CD4-positive, alpha-beta T cell treated with Interleukin-21 for 1 hour (primary cell): Measurements from ENCODE around the gene DNAJB8.

ENCODE experiments used
- DNase-seq: peaks from one replicate; pipeline ENCODE4 v3.0.0-alpha.2; 2020

The DNAJB8 gene

DNA sequence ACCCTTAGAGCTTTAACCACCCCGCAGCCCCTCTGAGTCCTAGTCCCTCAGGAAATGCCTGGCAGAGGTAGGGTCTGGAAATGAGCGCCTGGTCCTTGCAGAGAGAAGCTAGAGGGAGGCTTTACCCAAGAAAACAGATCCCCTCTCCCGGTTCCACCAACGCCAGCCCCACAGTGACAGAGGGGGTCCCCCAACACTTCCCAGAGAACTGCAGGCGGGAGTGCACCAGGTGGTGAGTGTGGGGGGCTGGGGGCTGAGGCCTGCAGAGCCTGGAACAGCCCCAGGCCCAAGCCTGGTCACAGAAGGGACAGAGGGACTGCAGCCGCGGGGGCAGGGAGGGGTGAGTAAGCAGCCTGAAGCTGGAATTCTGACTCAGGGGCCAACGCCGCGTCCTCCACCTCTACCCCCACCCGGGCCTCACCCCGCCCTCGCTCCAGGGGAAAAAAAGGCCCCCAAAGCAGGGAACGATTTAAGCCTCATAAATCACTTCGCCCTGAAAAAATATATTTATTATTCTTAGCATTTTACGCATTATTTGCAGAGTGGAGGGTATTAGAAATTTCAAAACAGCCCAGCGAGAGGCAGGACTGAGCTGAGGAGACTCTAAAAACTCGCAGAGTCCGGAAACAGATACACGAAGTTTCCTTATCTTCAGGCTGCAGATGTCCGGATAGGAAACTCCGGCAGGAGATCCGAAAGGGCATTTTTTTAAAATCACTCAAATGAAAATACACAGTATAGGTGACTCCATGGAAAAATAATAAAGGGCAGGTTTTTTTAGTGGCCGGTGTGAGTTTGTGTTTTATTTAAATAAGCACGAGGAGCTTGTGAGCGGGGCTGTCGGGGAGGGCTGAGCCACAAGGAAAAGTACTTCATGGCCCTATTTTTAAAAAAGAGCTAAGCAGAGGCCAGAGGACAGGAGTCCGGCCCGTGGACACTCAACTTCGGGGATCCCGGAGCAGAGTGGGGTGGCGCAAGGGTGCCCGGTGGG is 16.3 kb upstream of the DNAJB8 start:
- DNase-seq, result no peak

DNA sequence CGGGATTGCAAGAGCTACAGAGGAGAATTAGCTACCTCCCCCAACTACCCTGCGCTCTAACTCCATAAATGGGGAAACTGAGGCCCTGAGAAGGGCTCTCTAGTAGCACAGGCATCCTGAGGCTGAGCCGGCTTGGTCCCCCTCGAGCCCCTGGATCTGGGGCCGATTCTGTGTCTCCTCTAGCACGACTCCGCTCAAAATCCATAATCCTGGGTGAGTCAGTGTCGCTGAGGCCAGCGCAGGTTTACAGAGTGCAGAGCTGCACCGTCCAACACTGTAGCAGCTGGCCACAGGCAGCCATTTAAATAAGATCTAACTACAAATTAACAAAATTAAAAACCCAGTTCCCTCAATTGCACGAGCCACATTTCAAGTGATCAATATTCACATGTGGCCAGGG is 15.5 kb upstream of the DNAJB8 start:
- no peak for DNase-seq

DNA sequence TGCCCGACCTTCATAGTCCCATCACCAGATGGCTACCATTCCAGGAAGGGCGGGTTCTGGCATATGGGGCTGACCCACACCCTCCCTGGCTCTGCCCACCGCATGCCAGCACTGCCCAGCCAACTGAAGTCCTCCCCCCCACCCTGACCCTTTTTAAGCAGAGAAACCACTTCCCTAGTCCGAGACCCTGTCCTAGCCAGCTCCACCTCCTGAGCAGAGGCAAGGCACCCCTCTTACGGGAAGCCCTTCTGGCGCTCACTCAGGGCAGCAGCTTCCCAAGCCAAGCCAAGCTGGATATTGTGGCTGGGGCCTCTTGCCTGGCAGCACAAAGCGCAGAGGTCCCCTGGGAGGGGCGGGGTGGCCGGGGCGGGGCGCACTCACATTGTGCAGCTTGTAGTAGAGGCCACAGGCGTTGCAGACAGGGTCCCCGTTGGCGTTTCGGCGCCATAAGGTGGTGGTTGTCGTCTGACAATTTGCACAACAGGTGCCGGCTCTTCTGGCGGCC is 14.8 kb upstream of the DNAJB8 start:
- no peak for DNase-seq

DNA sequence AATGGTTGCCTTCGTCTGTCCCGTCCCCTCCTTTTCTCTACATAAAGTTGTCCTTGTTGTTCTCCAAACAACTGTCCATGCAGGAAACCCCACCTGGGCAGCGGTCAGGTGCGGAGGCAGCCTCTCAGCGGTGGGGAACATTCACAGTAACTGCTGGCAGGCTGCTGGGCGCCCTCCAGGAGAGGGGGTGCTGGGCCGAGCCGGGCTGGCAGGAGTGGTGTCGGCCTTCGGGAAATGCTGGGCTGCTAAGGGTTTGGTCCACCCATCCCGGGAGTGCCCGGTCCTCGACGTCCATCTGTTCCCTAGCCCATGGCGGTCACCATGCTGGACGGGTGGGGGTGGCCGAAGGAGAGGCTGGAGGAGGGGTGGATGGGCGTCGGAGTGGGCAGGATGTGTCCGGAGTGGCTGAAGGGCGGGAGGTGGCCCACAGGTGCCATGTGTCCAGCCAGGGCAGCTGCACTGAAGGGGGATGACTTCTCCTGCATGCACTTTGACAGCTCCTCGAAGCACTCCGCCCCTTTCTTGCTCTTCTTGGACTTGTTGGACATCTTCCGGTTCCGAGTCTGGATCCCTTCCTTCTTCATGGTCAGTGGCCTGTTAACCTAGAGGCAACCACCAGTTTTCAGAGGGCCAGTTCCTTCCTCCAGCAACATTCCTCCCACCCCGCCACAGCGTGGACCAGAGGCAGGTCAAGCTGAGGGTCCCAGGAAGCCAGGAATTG is 14.2 kb upstream of the DNAJB8 start:
- no peak for DNase-seq

DNA sequence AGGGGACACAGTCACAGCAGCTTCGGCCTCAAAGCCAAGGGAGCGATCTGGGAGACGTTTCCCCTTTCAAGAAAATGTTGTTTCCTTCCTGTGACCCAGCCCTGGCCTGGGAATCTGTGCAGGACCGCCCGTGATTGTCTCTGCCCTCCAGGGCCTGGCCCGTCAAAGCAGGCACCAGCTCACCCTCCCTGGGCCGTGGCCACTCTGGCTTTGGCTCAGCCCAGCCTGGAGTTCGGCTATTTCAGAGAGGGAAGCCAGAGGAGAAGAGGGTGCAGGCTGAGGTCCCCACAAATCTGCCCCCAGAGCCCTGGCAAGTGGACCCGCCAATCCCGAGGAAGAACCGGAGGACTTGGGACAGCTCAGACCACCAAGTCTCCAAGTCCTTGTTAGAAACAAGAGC is 13.6 kb upstream of the DNAJB8 start:
- DNase-seq, result no peak

DNA sequence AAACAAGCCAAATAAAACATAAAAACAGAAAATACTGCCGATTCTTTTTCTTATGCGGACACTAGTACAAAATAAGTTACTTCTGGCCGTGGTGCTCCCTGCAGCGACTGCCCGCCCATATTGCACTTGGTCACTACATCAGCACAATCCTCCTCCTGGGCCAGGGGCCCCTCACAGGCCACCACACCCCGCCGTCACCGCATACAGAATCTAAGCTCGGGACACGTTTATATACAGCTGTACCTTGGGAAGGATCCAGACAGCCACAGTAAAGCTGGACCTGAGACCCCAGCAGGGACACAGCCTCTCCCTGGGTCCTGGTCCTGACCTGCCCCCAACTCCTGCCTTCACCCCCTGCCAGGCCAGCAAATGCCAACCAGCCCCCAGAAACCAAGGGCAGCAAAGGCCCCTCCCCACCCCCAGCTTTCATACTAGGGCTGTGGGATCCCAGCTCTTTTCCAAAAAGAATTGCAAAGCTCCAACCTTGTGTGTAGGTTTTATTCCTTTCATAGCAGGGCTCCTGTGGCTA is 12.9 kb upstream of the DNAJB8 start:
- no peak for DNase-seq

DNA sequence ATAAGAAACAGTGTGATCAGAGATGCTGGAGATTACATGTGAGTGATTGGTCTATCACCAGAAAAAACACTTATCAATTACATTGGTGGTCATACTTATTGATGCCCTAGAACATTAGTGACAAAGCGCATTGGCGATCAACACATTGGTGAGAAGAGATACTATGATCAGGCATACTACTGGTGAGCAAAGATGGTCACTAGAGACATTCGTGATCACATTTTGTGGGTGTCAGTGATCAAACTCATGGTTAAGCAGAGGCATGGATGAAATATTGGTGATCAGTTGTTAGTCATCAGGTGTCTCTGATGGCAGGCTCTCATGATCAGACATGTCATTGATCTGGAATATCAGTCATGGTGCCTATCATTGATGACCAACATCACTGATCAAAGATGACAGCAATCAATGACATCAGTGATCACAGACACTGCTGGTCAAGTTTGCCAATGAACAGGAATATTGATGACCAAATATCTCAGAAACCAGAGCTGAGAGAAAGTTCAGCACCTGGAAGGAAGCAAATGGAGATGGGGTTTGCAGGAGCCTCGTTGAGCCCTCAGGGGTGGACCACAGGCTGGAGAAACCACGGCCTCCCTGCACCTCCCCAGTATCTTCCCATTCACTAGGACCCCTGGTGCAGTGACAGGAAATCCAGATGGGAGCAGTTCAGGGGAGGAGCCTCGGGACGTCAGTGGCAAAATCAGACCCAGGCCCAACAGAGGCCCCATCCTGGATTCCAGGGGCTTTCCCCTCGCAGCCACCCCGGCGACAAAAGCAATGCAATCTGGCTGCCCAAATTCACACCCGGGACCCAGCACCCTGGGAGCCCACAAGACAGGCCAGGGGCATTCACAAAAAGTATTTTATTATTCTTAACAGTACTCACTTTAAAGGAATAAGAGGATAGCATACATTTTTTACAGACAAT is 12.2 kb upstream of the DNAJB8 start:
- no peak for DNase-seq

DNA sequence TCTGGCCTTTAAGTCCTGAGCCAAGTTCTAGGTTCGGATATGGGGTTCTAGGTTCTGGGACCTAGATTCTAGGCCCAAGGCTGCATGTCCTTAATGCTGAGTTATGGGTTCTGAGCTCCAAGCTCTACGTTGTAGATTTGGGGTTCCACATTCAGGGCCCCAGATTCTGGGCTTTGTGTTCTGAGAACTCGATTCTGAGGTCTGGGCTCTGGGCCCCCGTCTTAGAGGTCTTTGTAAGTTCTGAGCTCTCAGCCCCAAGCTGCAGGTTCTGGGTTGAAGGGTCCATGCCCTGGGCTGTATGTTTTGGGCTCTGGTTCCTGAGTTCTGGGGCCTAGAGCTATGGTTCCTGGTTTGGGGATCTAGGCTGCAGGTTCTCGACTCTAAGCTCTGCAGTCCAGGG is 10.0 kb upstream of the DNAJB8 start:
- DNase-seq, result no peak

DNA sequence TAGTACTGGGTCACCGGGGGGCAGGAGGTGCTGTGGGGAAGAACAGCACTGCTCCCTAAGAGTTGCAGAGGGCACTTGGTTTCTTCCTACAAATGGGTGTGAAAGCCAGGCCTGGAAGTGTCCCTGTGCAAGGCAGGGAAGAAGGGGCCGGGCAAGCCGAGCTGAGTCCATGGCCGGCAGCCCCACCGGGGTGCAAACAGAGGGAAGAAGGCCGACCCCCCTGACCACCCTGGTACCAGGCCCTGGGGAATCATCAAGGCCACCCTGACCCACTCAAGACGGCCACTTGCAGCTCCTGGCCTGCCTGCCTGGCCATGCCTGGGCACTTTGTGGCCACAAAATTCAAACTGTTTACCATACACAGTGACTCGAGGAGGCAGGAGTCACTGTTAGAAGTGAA is 8.7 kb upstream of the DNAJB8 start:
- DNase-seq, result no peak

DNA sequence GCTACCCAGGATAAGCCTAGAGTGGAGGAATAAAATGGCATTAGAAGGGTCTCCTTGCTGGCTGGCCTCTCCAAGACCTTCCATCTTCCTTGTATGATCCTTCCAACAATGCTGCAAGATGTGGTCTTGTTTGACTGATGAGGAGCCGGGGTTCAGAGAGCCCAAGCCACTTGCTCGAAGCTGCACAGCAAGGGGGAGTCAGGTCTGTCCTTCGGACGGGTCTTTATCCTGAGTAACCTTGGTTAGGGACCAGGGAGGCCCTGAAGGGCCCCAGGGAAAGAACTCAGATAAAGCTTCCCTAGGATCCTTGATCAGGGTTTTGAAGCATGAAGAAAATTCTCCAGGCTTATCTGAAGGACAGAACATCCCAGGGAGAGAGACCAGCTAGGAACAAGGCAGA is 7.0 kb upstream of the DNAJB8 start:
- DNase-seq, result no peak

DNA sequence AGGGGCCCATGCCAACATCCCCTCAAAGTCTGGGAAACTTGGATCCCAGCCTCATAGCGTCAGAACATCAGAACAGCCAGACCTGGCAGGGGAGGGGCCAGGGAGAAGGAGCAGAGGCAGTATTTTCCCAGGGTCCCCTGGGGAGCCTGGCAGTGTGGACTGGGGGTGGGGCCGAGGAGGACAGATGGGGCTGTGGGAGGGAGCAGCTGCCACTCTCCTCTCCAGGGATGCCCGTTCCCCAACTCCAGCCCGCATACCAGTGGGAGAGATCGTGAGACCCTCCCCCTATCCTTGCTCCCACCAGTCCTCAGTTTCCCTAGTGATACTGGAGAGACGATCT is 6.5 kb upstream of the DNAJB8 start:
- no peak for DNase-seq

DNA sequence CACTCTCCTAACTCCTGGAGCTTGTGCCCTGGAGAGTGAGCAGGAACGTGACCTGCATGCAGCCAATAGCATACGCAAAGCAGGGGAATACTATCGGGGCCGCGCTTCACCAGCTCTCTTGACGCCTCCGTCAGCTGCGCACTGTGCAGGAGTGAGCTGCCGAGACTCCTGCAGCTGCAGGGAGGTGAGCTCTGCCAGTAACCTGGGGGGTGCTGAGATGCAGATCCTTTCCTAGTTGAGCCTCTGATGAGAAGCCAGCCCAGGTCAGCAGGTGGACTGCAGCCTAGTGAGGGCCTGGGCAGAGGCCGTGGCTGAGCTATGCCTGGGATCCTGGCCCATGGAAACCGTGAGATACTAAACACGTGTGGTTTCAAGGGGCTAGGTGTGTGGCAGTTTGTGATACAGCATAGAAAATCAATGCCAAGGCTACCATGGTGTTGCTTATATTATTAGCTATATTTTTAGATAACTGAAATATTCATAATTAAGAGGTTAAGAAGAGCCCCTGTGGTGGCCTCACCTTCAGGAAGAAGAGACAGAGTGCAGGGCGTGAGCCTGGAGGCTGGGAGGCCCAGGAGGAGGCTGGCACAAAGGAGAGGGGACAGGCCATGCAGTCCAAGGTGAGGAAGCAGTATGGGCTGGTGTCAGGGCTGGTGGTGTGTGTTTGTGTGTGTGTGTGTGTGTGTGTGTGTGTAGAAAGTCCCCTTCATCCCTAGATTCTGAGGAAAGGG is 5.9 kb upstream of the DNAJB8 start:
- DNase-seq, result no peak

DNA sequence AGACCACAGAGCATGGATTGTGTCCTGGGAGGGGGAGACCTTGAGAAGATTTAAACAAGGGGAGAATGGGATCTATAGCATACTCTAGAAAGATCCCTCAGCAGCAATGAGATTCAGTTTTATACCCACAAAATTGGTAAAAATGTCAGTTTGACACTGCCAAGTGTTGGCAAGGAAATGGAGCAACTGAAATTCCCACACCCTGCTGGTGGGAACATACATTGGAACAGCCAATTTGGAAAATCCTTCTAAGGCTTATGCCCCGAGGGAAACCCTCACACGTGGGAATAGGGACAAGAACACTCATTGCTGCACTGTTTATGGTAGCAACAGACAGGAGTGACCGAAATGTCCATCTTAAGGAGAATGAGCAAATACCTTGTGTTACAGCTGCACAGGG is 5.0 kb upstream of the DNAJB8 start:
- DNase-seq, result no peak

DNA sequence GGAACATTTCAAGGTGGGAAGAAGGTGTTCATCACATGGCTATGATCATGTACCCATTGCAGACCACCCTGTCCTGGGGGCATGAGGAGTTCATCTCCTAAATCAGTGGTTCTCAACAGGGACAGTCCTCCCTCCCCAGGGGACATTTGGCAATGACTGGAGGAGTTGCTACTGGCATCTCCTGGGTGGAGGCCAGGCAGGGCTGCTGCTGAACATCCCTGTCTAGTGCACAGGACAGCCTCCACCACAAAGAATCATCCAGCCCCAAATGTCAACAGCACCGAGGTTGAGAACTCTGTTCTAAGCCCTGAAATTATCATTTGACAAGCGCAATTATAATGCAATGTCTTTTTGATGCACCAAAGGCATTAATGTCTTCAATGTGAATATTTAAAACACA is 4.4 kb upstream of the DNAJB8 start:
- DNase-seq, result no peak

DNA sequence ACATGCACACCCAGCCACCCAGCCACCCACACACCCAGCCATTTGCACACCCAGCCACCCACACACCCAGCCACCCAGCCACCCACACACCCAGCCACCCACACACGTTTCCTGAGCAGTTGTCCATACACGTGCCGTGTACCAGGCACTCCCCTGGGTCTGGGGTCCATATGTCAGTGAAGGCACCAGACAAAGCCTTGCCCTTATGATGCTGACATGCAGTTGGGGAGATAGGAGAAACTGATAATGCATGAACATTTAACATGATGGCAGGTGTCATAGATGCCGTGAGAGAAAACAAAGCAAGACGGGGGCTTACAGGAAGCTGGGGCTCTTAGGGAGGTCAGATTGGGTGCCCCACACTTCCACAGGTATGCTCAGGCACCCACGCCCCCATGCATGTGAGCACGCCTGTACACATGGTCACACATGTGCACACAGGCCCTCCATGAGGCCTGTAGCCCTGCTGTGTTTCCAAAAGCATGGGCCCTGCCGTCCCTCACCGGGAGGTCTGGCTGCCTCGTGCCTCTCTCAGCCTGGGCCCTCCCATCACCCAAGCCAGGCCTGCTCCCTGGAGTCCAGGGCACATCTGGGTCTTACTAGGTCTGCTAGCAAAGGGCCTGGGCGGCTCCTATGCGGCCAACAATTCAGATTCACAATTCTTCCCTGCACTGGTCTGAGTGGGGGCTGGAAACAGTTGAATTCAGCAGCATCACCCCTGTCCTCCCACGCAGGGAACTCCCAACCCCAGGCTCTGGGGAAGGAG is 3.6 kb upstream of the DNAJB8 start:
- DNase-seq, result no peak

DNA sequence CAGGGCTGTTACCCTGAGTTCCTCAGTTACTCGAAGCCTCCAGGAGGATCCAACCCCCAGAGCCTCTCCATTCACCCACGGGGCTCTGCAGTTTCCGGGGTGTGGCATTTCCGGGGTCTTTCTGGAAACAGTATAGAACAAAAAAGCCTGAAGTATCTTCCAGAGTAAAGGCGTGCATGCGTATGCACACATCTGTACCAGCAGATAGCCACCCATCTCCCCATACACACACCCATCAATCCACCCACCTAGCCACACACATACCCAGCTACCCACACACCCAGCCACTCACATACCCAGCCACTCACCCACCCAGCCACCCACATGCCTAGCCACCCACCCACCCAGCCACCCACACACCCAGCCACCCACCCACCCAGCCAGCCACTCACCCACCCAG is 2.9 kb upstream of the DNAJB8 start:
- DNase-seq, result no peak

DNA sequence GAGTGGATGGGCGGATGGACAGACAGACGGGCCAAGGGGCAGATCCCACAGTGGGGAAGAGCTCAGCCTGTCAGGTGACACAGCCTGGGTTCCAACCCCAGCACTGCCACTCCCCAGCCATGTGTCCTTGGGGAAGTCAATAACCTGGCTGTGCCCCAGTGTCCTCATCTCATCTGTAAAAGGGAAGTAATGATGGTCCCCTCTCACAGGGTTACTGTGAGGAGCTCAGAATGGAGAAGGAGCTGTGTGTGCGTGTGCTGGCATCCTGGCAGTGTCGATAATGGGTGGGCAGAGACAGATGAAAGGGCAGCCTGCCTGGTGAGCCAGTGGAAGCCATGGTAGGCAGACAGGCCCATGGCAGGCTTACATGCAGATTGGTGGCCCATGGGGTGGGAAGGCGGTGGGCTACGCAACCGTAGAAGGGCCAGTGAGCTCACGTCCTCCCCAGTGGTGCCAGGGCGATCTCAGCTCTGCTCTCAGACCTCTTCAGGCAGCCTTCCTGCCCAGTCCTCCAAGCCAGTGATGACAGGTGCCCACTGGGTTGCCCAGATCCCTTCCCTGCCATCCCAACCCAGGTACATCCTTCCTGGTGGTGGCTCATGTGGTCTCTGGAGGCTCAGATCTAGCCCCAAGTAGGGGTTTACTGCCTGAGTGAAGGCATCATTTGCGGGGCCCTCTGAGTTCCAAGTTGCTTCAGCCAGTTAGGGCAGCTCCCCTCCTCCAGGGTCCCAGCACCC is 2.3 kb upstream of the DNAJB8 start:
- no peak for DNase-seq

DNA sequence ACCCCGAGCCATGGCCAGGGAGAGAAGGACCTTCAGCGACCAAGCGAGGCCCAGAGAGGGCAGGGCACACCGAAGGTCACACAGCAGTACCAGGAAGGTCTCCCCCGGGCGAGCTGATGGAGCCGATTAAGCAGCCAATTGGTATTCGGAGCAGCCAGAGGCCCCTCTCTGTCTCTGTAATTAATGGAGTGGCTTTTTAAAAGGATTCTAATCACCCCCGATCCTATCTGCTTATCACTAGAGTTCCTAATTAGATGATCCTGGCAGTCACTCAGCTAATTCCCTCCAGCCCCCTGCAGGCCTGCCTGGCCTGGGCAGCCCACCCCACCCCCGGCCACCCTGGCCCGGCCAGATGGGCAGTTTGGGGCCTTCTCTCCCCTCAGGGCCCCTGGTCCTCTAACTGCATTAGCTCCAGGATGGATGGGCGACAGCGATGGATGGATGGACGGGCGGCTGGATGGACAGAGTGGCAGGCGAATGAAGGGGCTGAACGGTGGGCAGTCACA is 1.6 kb upstream of the DNAJB8 start:
- DNase-seq, result no peak

DNA sequence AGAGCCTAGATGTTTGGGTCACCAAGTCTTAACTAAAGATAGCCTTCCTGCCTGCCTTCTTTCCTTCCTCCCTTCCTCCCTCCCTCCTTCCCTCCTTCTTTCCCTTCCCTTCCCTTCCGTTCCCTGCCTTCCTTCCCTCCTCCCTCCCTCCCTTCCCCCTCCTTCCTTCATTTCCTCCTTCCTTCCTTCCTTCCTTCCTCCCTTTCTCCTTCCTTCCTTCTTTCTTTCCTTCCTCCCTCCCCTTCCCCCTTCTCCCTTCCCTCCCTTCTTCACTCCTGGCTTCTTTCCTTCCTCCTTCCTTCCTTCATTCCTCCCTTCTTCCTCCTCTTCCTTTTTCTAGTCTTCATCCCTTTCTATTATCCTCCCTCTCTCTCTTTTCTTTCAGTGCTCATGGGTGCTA is 2.0 kb downstream of the DNAJB8 start:
- no peak for DNase-seq

DNA sequence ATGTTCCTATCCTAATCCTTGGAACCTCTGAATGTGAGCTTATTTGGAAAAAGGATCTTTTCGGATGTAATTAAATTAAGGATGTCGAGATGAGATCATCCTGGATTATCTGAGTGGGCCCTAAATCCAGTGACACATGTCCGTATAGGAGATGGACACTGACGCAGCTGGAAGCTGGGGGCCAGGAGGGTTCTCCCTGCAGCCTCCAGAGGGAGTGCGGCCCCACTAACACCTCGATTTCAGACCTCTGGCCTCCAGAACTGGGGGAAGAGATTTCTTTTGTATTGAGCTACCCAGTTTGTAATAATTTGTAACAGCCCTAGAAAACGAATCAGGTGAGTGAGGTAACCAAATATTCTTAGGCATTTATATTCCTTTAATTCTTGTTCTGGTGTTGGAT is 2.5 kb downstream of the DNAJB8 start:
- no peak for DNase-seq
